ENCODE measurements around the gene MUTYH.
A peak's percentile ranks its signal among the peaks of the same experiment; 100 is the strongest.

The MUTYH gene

GRCh38 chr1:45337630-45338325 lies 2.5 kb downstream of the MUTYH start:
- H3K36me3 ChIP-seq (ENCODE audit: insufficient read depth, low read length) = peaks cover 6% of the 10 kb centered on the region
- H3K4me1 ChIP-seq (ENCODE audit: insufficient read depth, low read length) = peaks cover 4% of the 10 kb centered on the region
- no peak overlapping the region for H3K9ac ChIP-seq (ENCODE audit: low read depth, low read length)
- H3K9me3 ChIP-seq (ENCODE audit: control insufficient read depth, insufficient read depth, low read length) = no peaks in the 10 kb centered on the region

- peaks cover 1% of the 10 kb centered on the region for H3K4me1 ChIP-seq (ENCODE audit: insufficient read depth, low read length)
- peaks cover 6% of the 10 kb centered on the region for H3K36me3 ChIP-seq (ENCODE audit: insufficient read depth, low read length)
- H3K9ac ChIP-seq (ENCODE audit: low read depth, low read length) = no peak overlapping the region
- no peaks in the 10 kb centered on the region for H3K9me3 ChIP-seq (ENCODE audit: control insufficient read depth, insufficient read depth, low read length)
Measured at GRCh38 chr1:45335855-45336324, 4.3 kb downstream of the MUTYH start.

- no peak overlapping the region for H3K9ac ChIP-seq (ENCODE audit: low read depth, low read length)
- no peaks in the 10 kb centered on the region for H3K9me3 ChIP-seq (ENCODE audit: control insufficient read depth, insufficient read depth, low read length)
- H3K4me1 ChIP-seq (ENCODE audit: insufficient read depth, low read length) = no peaks in the 10 kb centered on the region; the same call in none of the 2 replicates
- H3K36me3 ChIP-seq (ENCODE audit: insufficient read depth, low read length) = peaks cover 6% of the 10 kb centered on the region
Measured at GRCh38 chr1:45334308-45335245, 5.7 kb downstream of the MUTYH start.

GRCh38 chr1:45332346-45332720 lies 7.9 kb downstream of the MUTYH start:
- Histone ChIP-seq H3K9me3 (ENCODE audit: control insufficient read depth, insufficient read depth, low read length) (no peaks in the 10 kb centered on the region), H3K9ac (ENCODE audit: low read depth, low read length) (no peak overlapping the region), H3K36me3 (ENCODE audit: insufficient read depth, low read length) (peaks cover 6% of the 10 kb centered on the region; the same call in 1 of the 2 replicates), H3K4me1 (ENCODE audit: insufficient read depth, low read length) (peaks cover 10% of the 10 kb centered on the region)

GRCh38 chr1:45331436-45332345 lies 8.5 kb downstream of the MUTYH start:
- Histone ChIP-seq H3K9me3 (ENCODE audit: control insufficient read depth, insufficient read depth, low read length) (no peaks in the 10 kb centered on the region), H3K4me1 (ENCODE audit: insufficient read depth, low read length) (peaks cover 10% of the 10 kb centered on the region), H3K36me3 (ENCODE audit: insufficient read depth, low read length) (peaks cover 6% of the 10 kb centered on the region; the same call in 1 of the 2 replicates), H3K9ac (ENCODE audit: low read depth, low read length) (no peak overlapping the region)

- H3K4me1 ChIP-seq (ENCODE audit: insufficient read depth, low read length) = peaks cover 16% of the 10 kb centered on the region; the same call in 1 of the 2 replicates
- peaks cover 6% of the 10 kb centered on the region; the same call in 1 of the 2 replicates for H3K36me3 ChIP-seq (ENCODE audit: insufficient read depth, low read length)
- peak overlapping the region; percentile 49; the same call in 1 of the 2 replicates for H3K9ac ChIP-seq (ENCODE audit: low read depth, low read length)
- H3K9me3 ChIP-seq (ENCODE audit: control insufficient read depth, insufficient read depth, low read length) = no peaks in the 10 kb centered on the region
Measured at GRCh38 chr1:45329445-45329844, 10.8 kb downstream of the MUTYH start.

GRCh38 chr1:45328680-45329079 lies 11.6 kb downstream of the MUTYH start:
- Histone ChIP-seq H3K4me1 (ENCODE audit: insufficient read depth, low read length) (peaks cover 16% of the 10 kb centered on the region; the same call in 1 of the 2 replicates), H3K9ac (ENCODE audit: low read depth, low read length) (peak overlapping the region; percentile 49; the same call in 1 of the 2 replicates), H3K9me3 (ENCODE audit: control insufficient read depth, insufficient read depth, low read length) (no peaks in the 10 kb centered on the region)

GRCh38 chr1:45327644-45328515 lies 12.4 kb downstream of the MUTYH start:
- H3K36me3 ChIP-seq (ENCODE audit: insufficient read depth, low read length) = no peaks in the 10 kb centered on the region
- H3K9me3 ChIP-seq (ENCODE audit: control insufficient read depth, insufficient read depth, low read length) = no peaks in the 10 kb centered on the region
- peak overlapping the region; percentile 49; the same call in 1 of the 2 replicates for H3K9ac ChIP-seq (ENCODE audit: low read depth, low read length)
- H3K4me1 ChIP-seq (ENCODE audit: insufficient read depth, low read length) = peaks cover 16% of the 10 kb centered on the region; the same call in 1 of the 2 replicates

More at GRCh38 chr1:45328680-45329079, 11.6 kb downstream of the MUTYH start:
- peaks cover 6% of the 10 kb centered on the region; the same call in 1 of the 2 replicates for H3K36me3 ChIP-seq (ENCODE audit: insufficient read depth, low read length)

GRCh38 chr1:45326627-45327623 lies 13.3 kb downstream of the MUTYH start, which contains the start of gene HPDL:
TSS of gene HPDL (plus strand) at chr1:45326895. CDS start at chr1:45327149, 254 bp downstream.
- no peaks in the 10 kb centered on the region for H3K9me3 ChIP-seq (ENCODE audit: control insufficient read depth, insufficient read depth, low read length)
- H3K4me1 ChIP-seq (ENCODE audit: insufficient read depth, low read length) = peaks cover 23% of the 10 kb centered on the region
- H3K36me3 ChIP-seq (ENCODE audit: insufficient read depth, low read length) = no peaks in the 10 kb centered on the region
- peak within 1 kb of the TSS; percentile 49 for H3K9ac ChIP-seq (ENCODE audit: low read depth, low read length)

- Histone ChIP-seq H3K9ac (ENCODE audit: low read depth, low read length) (peak overlapping the region; percentile 49; the same call in 1 of the 2 replicates), H3K4me1 (ENCODE audit: insufficient read depth, low read length) (peaks cover 29% of the 10 kb centered on the region)
Measured at GRCh38 chr1:45325851-45326506, 14.3 kb downstream of the MUTYH start.

GRCh38 chr1:45322486-45323040 lies 17.7 kb downstream of the MUTYH start:
- Histone ChIP-seq H3K4me1 (ENCODE audit: insufficient read depth, low read length) (peaks cover 32% of the 10 kb centered on the region), H3K36me3 (ENCODE audit: insufficient read depth, low read length) (no peaks in the 10 kb centered on the region), H3K9ac (ENCODE audit: low read depth, low read length) (no peak overlapping the region), H3K9me3 (ENCODE audit: control insufficient read depth, insufficient read depth, low read length) (no peaks in the 10 kb centered on the region; the same call in 1 of the 2 replicates)

More at GRCh38 chr1:45325851-45326506, 14.3 kb downstream of the MUTYH start:
- Histone ChIP-seq H3K36me3 (ENCODE audit: insufficient read depth, low read length) (no peaks in the 10 kb centered on the region), H3K9me3 (ENCODE audit: control insufficient read depth, insufficient read depth, low read length) (no peaks in the 10 kb centered on the region)

Measured in ES-I3 (cell line).